RWPE2 (cell line): ENCODE data around the gene ACTR3.

Source experiments
- ATAC-seq: fragments of 200-7000 bp; cut with Tn5 transposase; 3 replicates; pipeline ENCODE4 v1.9.1; 2021; ENCODE audit warnings: low read depth
- DNase-seq: peaks from one replicate; pipeline ENCODE4 v3.0.0-alpha.2; 2020; ENCODE audit warnings: low spot score
- H3K27ac ChIP-seq: fragments of 450-650 bp; 2 replicates; pipeline ENCODE4 v1.5.1; 2017; ENCODE audit warnings: mild to moderate bottlenecking; ENCODE audit not compliant: poor library complexity, severe bottlenecking
- H3K27me3 ChIP-seq: fragments of 250-450 bp; sonication (Bioruptor Pico); 2 replicates; pipeline ENCODE4 v1.5.1; 2021; ENCODE audit warnings: mild to moderate bottlenecking, moderate library complexity; ENCODE audit not compliant: insufficient read depth, poor library complexity, severe bottlenecking
- H3K36me3 ChIP-seq: fragments of 250-450 bp; sonication (Bioruptor Pico); 2 replicates; pipeline ENCODE4 v1.5.1; 2020; ENCODE audit warnings: low read depth, mild to moderate bottlenecking, moderate library complexity
- H3K4me1 ChIP-seq: fragments of 250-450 bp; sonication (Bioruptor Pico); 2 replicates; pipeline ENCODE4 v1.5.1; 2021; ENCODE audit warnings: mild to moderate bottlenecking, moderate library complexity; ENCODE audit not compliant: insufficient read depth, poor library complexity, severe bottlenecking
- H3K4me3 ChIP-seq: fragments of 250-450 bp; sonication (Bioruptor Pico); 2 replicates; pipeline ENCODE4 v1.5.1; 2021; ENCODE audit warnings: mild to moderate bottlenecking, moderate library complexity; ENCODE audit not compliant: severe bottlenecking
- H3K9me3 ChIP-seq: fragments of 250-450 bp; sonication (Bioruptor Pico); 2 replicates; pipeline ENCODE4 v1.5.1; 2021; ENCODE audit warnings: mild to moderate bottlenecking, moderate library complexity; ENCODE audit not compliant: severe bottlenecking
- CTCF ChIP-seq: fragments of 450-650 bp; IDR thresholded peaks from one replicate; pipeline ENCODE4 v1.5.1; 2017; ENCODE audit warnings: mild to moderate bottlenecking, moderate library complexity; ENCODE audit not compliant: poor library complexity, severe bottlenecking

ACTR3 gene

GRCh38 chr2:113967272-113967671, 77.4 kb downstream of the ACTR3 start:
- no peaks in the 10 kb centered on the region for H3K27me3 ChIP-seq
- DNase-seq (no peak), ATAC-seq (no peak)
- no peak for TF ChIP-seq CTCF
- H3K36me3 ChIP-seq = peaks cover 13% of the 10 kb centered on the region; the same call in 1 of the 2 replicates
- no peaks in the 10 kb centered on the region for H3K9me3 ChIP-seq
- no peak overlapping the region for H3K4me3 ChIP-seq
- H3K4me1 ChIP-seq = peaks cover 8% of the 10 kb centered on the region
- no peak overlapping the region for H3K27ac ChIP-seq

GRCh38 chr2:113972766-113973165, 82.9 kb downstream of the ACTR3 start:
- Histone ChIP-seq H3K27me3 (no peaks in the 10 kb centered on the region), H3K4me3 (no peak overlapping the region), H3K4me1 (no peaks in the 10 kb centered on the region), H3K9me3 (no peaks in the 10 kb centered on the region), H3K36me3 (no peaks in the 10 kb centered on the region), H3K27ac (no peak overlapping the region)
- no peak for TF ChIP-seq CTCF
- ATAC-seq = no peak
- DNase-seq = no peak

GRCh38 chr2:113973810-113974209, 83.9 kb downstream of the ACTR3 start:
- Histone ChIP-seq H3K4me1 (no peaks in the 10 kb centered on the region), H3K36me3 (no peaks in the 10 kb centered on the region), H3K4me3 (no peak overlapping the region), H3K27ac (no peak overlapping the region), H3K9me3 (no peaks in the 10 kb centered on the region), H3K27me3 (no peaks in the 10 kb centered on the region)
- ATAC-seq (no peak), DNase-seq (no peak)
- no peak for TF ChIP-seq CTCF

GRCh38 chr2:113974727-113975126, 84.8 kb downstream of the ACTR3 start:
- ATAC-seq (no peak), DNase-seq (no peak)
- Histone ChIP-seq H3K27ac (no peak overlapping the region), H3K36me3 (no peaks in the 10 kb centered on the region), H3K4me1 (no peaks in the 10 kb centered on the region), H3K4me3 (no peak overlapping the region), H3K9me3 (no peaks in the 10 kb centered on the region), H3K27me3 (no peaks in the 10 kb centered on the region)
- TF ChIP-seq CTCF = no peak

- Histone ChIP-seq H3K4me1 (no peaks in the 10 kb centered on the region), H3K4me3 (no peak overlapping the region), H3K36me3 (no peaks in the 10 kb centered on the region), H3K27ac (no peak overlapping the region), H3K27me3 (no peaks in the 10 kb centered on the region), H3K9me3 (no peaks in the 10 kb centered on the region)
- DNase-seq (no peak), ATAC-seq (no peak)
- TF ChIP-seq CTCF = no peak
Observed at GRCh38 chr2:113976277-113976928, 86.5 kb downstream of the ACTR3 start.
